GM10266 (cell line): ENCODE data around the gene GDF2.

Experiments
- DNase-seq: peaks from one replicate; pipeline ENCODE4 v3.0.0; 2012; ENCODE audit errors: extremely low spot score
- TF ChIP-seq, protein P1 (sequence below): IDR thresholded peaks from 2 replicates; pipeline ENCODE4 v1.5.1; 2012; ENCODE audit warnings: mild to moderate bottlenecking, low read depth; ENCODE audit not compliant: control insufficient read depth, insufficient read depth; ENCODE audit errors: missing control alignments

The GDF2 gene

DNA sequence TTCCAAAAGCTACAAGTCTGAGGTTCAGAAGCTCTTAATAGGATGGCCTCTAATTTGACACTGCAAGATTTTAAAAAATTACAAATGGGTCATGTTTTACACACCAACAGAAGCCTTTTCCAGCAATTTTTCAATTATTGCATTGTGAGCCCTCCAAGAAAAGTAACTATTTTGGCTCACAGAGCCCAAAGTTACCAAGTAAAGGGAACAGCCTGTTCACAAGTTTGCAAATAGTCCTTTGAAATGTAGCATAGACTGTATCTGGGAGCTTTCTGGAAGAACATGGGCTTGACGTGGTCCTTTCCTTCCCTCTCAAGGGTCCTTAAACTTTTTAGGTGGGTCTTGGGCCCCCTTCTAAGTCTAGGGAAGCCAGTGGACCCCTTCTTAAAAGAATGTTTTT is 23.5 kb upstream of the GDF2 start:
- TF ChIP-seq, protein P1, sequence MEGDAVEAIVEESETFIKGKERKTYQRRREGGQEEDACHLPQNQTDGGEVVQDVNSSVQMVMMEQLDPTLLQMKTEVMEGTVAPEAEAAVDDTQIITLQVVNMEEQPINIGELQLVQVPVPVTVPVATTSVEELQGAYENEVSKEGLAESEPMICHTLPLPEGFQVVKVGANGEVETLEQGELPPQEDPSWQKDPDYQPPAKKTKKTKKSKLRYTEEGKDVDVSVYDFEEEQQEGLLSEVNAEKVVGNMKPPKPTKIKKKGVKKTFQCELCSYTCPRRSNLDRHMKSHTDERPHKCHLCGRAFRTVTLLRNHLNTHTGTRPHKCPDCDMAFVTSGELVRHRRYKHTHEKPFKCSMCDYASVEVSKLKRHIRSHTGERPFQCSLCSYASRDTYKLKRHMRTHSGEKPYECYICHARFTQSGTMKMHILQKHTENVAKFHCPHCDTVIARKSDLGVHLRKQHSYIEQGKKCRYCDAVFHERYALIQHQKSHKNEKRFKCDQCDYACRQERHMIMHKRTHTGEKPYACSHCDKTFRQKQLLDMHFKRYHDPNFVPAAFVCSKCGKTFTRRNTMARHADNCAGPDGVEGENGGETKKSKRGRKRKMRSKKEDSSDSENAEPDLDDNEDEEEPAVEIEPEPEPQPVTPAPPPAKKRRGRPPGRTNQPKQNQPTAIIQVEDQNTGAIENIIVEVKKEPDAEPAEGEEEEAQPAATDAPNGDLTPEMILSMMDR = no peak

GRCh38 chr10:47299611-47300428 is 22.4 kb upstream of the GDF2 start, which contains the start of gene GDF10:
TSS of gene GDF10 (plus strand) at chr10:47300197. CDS start at chr10:47300652, 455 bp downstream.
- TF ChIP-seq, protein P1 = no peak
- no peak for DNase-seq

More for the DNA sequence above, 23.5 kb upstream of the GDF2 start:
- no peak for DNase-seq

- no peak for DNase-seq
- TF ChIP-seq, protein P1 = no peak
Observed at GRCh38 chr10:47300429-47300931, 21.8 kb upstream of the GDF2 start.

- TF ChIP-seq, protein P1 = no peak
- no peak for DNase-seq
Observed at GRCh38 chr10:47301833-47302232, 20.4 kb upstream of the GDF2 start.

DNA sequence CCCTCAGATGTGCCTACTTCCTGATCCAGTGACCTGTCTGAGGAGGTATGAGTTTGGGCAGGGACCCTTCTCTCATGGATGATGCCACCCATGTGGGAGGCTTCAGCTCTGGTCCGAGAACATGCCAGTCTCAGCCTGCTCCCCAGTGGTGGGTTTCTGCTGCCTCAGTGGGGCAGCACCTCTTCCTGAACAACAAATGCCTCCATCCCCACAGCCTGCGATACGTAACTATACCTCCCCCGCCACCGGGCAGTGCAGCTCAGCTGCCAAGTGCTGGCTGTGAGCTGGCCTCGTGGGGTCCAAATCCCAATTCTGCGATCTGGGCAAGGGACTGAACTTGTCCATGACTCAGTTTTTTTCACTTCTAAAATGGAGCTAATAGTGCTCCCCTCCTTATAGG is 19.1 kb upstream of the GDF2 start:
- TF ChIP-seq, protein P1 = no peak
- DNase-seq = no peak

GRCh38 chr10:47303866-47304265 is 18.4 kb upstream of the GDF2 start:
- DNase-seq = no peak
- TF ChIP-seq, protein P1 = no peak

- TF ChIP-seq, protein P1 = no peak
- no peak for DNase-seq
Observed at GRCh38 chr10:47305566-47305965, 16.7 kb upstream of the GDF2 start.
